ENCODE results near the gene GRIN2C. TPM values are rescaled to one million over a fixed set of nuclear protein-coding genes. Genes with fewer than 3 reads are reported as not detected.

The GRIN2C gene
- total RNA-seq, 1 experiment from 2014 or later: 0.11 TPM

DNA sequence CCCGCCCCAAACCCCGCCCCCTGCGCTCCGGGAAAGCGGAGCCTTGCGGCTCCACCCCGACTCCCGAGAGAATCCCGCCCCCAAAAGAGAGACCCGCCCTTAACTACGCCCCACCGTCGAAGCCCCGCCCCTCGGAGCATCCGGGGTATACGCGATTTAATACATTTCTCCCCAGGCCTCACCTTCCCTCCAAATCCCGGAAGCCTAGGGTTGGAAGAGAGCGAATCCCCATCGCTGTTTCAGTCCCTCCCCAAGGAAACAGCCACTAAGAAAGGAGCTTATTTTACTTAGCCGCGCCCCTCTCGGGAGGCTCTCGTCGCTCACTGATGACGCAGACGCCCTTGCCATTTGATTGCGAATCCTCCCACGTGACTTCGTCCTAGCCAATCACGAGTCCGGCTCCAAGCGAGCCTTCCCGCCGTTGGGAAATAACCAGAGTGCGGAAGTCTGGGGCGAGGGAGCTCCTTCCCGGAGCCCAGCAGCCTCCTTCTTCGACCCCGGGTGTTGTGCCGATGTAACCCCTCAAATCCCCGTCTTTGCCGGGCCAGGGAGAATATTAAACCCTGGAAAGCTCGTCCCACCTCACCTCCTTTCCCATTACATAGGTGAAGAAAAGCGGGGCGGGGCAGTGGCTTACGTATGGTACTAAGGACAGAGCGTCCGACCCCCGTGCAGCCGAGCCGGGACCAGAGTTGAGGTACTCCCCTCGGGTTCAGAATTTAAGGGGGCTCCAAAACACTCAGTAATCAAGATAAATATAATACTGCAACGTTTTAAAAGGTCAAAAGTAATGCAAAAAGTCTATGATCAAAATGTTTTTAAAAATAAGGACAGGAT lies 13.6 kb upstream of the GRIN2C start:
- Histone ChIP-seq H3K9me2 (ENCODE audit: insufficient read depth) (no peaks in the 10 kb centered on the region), H3K36me3 (ENCODE audit: low read depth) (no peaks in the 10 kb centered on the region), H3K79me2 (ENCODE audit: low read depth) (no peaks in the 10 kb centered on the region), H3K9me3 (ENCODE audit: insufficient read depth, low read depth) (no peaks in the 10 kb centered on the region), H3F3A (ENCODE audit: insufficient read depth, low read depth) (no peaks in the 10 kb centered on the region), H3K4me1 (replicated peaks; ENCODE audit: insufficient read depth) (peaks cover 23% of the 10 kb centered on the region), H4K20me1 (ENCODE audit: insufficient read depth) (no peaks in the 10 kb centered on the region), H3K4me2 (peak overlapping the region; percentile 97), H3K27me3 (ENCODE audit: insufficient read depth, low read depth) (no peaks in the 10 kb centered on the region), H2AFZ (peak overlapping the region; percentile 89), H3K4me3 (peak overlapping the region; percentile 85), H3K27ac (peak overlapping the region; percentile 64)
- BruUV-seq (replicated peaks): TSS peak; percentile 99
- ChIA-PET POLR2A (ENCODE audit: unreplicated experiment) (interaction anchor here (0.6 to 1.0 kb wide), 19 partner anchors 9 to 907 kb away, joined by 3 to 8 read pairs (median 4); partner anchors contain the start of genes NAT9 and SLC16A5), CTCF (interaction anchor here (0.7 to 1.5 kb wide), 4 partner anchors 30 to 400 kb away, joined by 4 to 12 read pairs (median 7); no protein-coding TSS in a partner anchor)
- intact Hi-C loops (cut with micrococcal nuclease; ENCODE audit: unreplicated experiment): loop anchor here (1.0 to 5.0 kb wide), 2 partner anchors 44 to 84 kb away; no protein-coding TSS in a partner anchor
- TF ChIP-seq EZH2 (IDR thresholded peaks at IDR 0.05; ENCODE audit: low read depth): no peak
- TF ChIP-seq, protein P1, sequence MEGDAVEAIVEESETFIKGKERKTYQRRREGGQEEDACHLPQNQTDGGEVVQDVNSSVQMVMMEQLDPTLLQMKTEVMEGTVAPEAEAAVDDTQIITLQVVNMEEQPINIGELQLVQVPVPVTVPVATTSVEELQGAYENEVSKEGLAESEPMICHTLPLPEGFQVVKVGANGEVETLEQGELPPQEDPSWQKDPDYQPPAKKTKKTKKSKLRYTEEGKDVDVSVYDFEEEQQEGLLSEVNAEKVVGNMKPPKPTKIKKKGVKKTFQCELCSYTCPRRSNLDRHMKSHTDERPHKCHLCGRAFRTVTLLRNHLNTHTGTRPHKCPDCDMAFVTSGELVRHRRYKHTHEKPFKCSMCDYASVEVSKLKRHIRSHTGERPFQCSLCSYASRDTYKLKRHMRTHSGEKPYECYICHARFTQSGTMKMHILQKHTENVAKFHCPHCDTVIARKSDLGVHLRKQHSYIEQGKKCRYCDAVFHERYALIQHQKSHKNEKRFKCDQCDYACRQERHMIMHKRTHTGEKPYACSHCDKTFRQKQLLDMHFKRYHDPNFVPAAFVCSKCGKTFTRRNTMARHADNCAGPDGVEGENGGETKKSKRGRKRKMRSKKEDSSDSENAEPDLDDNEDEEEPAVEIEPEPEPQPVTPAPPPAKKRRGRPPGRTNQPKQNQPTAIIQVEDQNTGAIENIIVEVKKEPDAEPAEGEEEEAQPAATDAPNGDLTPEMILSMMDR (conservative IDR thresholded peaks at IDR 0.05): no peak
- peak; percentile 97 to 99 for DNase-seq

DNA sequence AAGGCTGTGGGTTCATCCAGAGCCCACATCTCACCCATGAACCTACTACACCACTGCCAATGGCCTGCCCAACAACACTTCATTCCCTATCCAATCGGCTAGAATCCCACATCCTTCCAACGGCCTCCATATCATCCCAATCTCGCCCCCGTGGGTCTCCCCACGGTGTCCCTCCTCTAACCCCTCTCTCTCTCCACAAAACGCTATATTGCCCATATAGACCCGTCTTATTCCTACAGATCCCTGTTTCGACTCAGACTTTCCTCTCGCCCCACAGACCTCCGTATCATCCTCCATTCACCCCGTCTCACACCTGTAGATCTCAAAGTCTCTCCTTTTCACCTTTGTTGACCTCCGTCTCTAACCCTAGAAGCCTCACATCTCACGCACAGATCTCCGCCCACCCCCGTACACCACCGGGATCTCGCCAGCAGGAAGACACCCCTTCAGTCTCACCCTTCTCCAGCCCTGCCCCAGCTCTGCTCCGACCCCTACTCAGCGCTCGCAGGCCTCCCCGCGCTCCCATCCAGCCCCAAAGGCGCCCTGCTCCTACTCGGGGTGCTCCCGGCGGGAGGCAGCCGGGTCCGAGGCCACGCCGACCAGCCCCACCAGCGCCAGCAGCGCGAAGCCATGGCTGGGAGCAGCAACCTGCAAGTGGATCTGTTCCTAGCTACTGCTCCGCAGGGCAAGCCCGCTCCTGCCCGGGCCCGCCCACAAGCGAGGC lies 12.8 kb upstream of the GRIN2C start, which contains the start of gene FDXR:
Gene FDXR, minus strand, starts transcription at position 682 of the 724 bp plus-strand sequence. Its CDS starts 50 bp downstream, at position 632.
- Histone ChIP-seq H3K4me2 (peak within 1 kb of the TSS; percentile 97), H3K9me3 (ENCODE audit: insufficient read depth, low read depth) (no peaks in the 10 kb centered on the region), H3K4me1 (replicated peaks; ENCODE audit: insufficient read depth) (peaks cover 15% of the 10 kb centered on the region), H3K4me3 (peak within 1 kb of the TSS; percentile 85), H2AFZ (peak within 1 kb of the TSS; percentile 92), H3K9me2 (ENCODE audit: insufficient read depth) (no peaks in the 10 kb centered on the region), H3F3A (ENCODE audit: insufficient read depth, low read depth) (no peaks in the 10 kb centered on the region), H3K36me3 (ENCODE audit: low read depth) (no peaks in the 10 kb centered on the region), H3K79me2 (ENCODE audit: low read depth) (no peaks in the 10 kb centered on the region), H4K20me1 (ENCODE audit: insufficient read depth) (no peaks in the 10 kb centered on the region), H3K27me3 (ENCODE audit: insufficient read depth, low read depth) (no peaks in the 10 kb centered on the region), H3K27ac (peak within 1 kb of the TSS; percentile 64)
- ChIA-PET POLR2A (ENCODE audit: unreplicated experiment) (interaction anchor here (0.6 to 1.0 kb wide), 16 partner anchors 9 to 371 kb away, joined by 3 to 8 read pairs (median 4); partner anchors contain the start of genes NAT9 and SLC16A5), CTCF (interaction anchor here (0.5 to 1.5 kb wide), 5 partner anchors 30 to 399 kb away, joined by 4 to 12 read pairs (median 7); no protein-coding TSS in a partner anchor)
- BruUV-seq (replicated peaks): no TSS peak
- DNase-seq: no peak
- no peak for TF ChIP-seq EZH2 (IDR thresholded peaks at IDR 0.05; ENCODE audit: low read depth)
- TF ChIP-seq, protein P1 (conservative IDR thresholded peaks at IDR 0.05): no peak
- intact Hi-C loops (cut with micrococcal nuclease; ENCODE audit: unreplicated experiment): loop anchor here (1.0 to 5.0 kb wide), 2 partner anchors 45 to 85 kb away; no protein-coding TSS in a partner anchor

Measured in PC-9 (cell line).